Psoas muscle (tissue), 8 donors: ENCODE measurements around the gene TSPAN31. TPM values are rescaled to one million over a fixed set of nuclear protein-coding genes. Genes with fewer than 3 reads are reported as not detected.

Experiments
- ATAC-seq, 4 donors: fragments of 200-7000 bp; cut with Tn5 transposase; one replicate each; pipeline ENCODE4 v1.9.1; 2020; ENCODE audit warnings: moderate library complexity in 3 of 4, mild to moderate bottlenecking in 2 of 4
- DNase-seq, 2 donors: peaks; one replicate each; pipeline ENCODE4 v3.0.0-alpha.2; 2020
- H3K27ac ChIP-seq: fragments of 200-600 bp; one replicate; pipeline ENCODE4 v1.8.0; 2022
- H3K27me3 ChIP-seq, 3 donors: fragments of 200-600 bp in 1 of 3; one replicate each; pipeline versions ENCODE4 v1.6.1 to v1.8.0; 2013 to 2022; ENCODE audit warnings: low read length in 2 of 3, mild to moderate bottlenecking in 2 of 3, moderate library complexity in 1 of 3; ENCODE audit not compliant: insufficient read depth in 3 of 3
- H3K36me3 ChIP-seq, 2 donors: fragments of 200-600 bp in 1 of 2; one replicate each; pipeline versions ENCODE4 v1.6.1 to v1.8.0; 2013 to 2022; ENCODE audit warnings: low read depth in 1 of 2, mild to moderate bottlenecking in 1 of 2, moderate library complexity in 1 of 2; ENCODE audit not compliant: insufficient read depth in 1 of 2
- H3K4me1 ChIP-seq: fragments of 200-600 bp; one replicate; pipeline ENCODE4 v1.8.0; 2022
- H3K4me3 ChIP-seq: fragments of 200-600 bp; one replicate; pipeline ENCODE4 v1.8.0; 2022; ENCODE audit warnings: mild to moderate bottlenecking
- H3K9me3 ChIP-seq: fragments of 200-600 bp; one replicate; pipeline ENCODE4 v1.8.0; 2022
- WGBS, 3 donors: extraction: QIAGEN DNeasy Blood & Tissue Kit; methylation state at CpG; one replicate each; pipeline versions ENCODE4 v1.1.6 to v1.1.7; 2013; 5-methylcytosine and 5-hydroxymethylcytosine counted together
- intact Hi-C, 2 donors: fragments of 100-400 bp; cut with DNase I; formaldehyde crosslinking; loops; one replicate each; pipeline versions ENCODE4 v1.11.0 to v1.14.2; 2022
- polyA plus RNA-seq, 3 donors: library from polyadenylated mRNA; stranded (reverse); fragments of 200-250 nt; gene quantifications; one replicate each; pipeline ENCODE4 v1.2.3, GENCODE V29; 2013
- total RNA-seq, 4 donors: library from RNA; stranded (reverse); fragmentation: NEBNext Ultra II Directional in 2 of 4; extraction: Animal tissue kit (Norgen Biotek cat#: 25700) in 2 of 4; gene quantifications; one replicate each; pipeline versions ENCODE4 v1.2.1 to v1.2.4, GENCODE V29; 2021 to 2023
- TF ChIP-seq, protein P1 (sequence below): fragments of 200-600 bp; IDR thresholded peaks from one replicate; pipeline ENCODE4 v1.8.0; 2022; ENCODE audit warnings: antibody characterized with exemption
- donor health status: healthy with polysubstance abuse.
- donor health status: DM: no; HTN: no; CAD: no; lungs with moderate emphysema.
- donor health status: Bipolar disorder and iron deficiency.
- donor health status: healthy.
- donor health status: DM: yes; HTN: yes; CAD: no.
- donor health status: DM: no; HTN: no; CAD: no.
- donor health status: DM: no; HTN: no; CAD: no.
- donor health status: DM: yes; HTN: yes; CAD: no.

TSPAN31 gene
- total and polyA plus RNA-seq, 7 donors, result 14.6 to 31.2 (median 20.6) TPM

DNA sequence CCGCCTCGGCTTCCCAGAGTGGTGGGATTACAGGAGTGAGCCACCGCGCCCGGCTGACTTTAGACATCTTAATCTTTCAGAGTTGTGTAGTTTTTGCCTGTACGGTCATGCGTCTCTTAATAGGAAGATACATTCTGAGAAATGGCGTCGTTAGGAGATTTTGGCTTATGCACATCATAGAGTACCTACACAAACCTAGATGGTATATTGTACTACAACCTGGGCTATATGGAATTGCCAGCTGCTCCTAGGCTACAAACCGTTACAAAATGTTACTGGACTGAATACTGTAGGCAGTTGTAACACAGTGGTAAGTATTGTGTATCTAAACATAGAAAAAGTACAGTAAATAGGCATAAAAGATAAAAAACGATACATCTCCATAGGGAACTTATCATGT lies 39.0 kb downstream of the TSPAN31 start:
- H3K27me3 ChIP-seq, result no peaks in the 10 kb centered on the region
- peaks cover 17% of the 10 kb centered on the region for H3K4me1 ChIP-seq
- WGBS, 3 donors, result 90 to 91% (median 90%) methylated on average over 11 of the region's 11 CpGs
- no peaks in the 10 kb centered on the region for H3K9me3 ChIP-seq
- no peak for ATAC-seq
- peak overlapping the region; percentile 83 for H3K4me3 ChIP-seq
- H3K36me3 ChIP-seq, result peaks cover 9 to 61% of the 10 kb centered on the region in 2 donors
- intact Hi-C loops, result no loop called here
- TF ChIP-seq, protein P1, sequence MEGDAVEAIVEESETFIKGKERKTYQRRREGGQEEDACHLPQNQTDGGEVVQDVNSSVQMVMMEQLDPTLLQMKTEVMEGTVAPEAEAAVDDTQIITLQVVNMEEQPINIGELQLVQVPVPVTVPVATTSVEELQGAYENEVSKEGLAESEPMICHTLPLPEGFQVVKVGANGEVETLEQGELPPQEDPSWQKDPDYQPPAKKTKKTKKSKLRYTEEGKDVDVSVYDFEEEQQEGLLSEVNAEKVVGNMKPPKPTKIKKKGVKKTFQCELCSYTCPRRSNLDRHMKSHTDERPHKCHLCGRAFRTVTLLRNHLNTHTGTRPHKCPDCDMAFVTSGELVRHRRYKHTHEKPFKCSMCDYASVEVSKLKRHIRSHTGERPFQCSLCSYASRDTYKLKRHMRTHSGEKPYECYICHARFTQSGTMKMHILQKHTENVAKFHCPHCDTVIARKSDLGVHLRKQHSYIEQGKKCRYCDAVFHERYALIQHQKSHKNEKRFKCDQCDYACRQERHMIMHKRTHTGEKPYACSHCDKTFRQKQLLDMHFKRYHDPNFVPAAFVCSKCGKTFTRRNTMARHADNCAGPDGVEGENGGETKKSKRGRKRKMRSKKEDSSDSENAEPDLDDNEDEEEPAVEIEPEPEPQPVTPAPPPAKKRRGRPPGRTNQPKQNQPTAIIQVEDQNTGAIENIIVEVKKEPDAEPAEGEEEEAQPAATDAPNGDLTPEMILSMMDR, result no peak
- H3K27ac ChIP-seq, result no peak overlapping the region
- DNase-seq, result no peak

- intact Hi-C loops, result no loop called here
- 54 to 84% (median 61%) methylated on average over 1 of the region's 1 CpG for WGBS, 3 donors
- TF ChIP-seq, protein P1, result no peak
- no peaks in the 10 kb centered on the region for H3K4me1 ChIP-seq
- no peaks in the 10 kb centered on the region for H3K27me3 ChIP-seq
- no peaks in the 10 kb centered on the region for H3K9me3 ChIP-seq
- no peak overlapping the region for H3K27ac ChIP-seq
- ATAC-seq (peak in 1 of 4 donors; percentile 27), DNase-seq (no peak)
- peaks cover 7 to 94% of the 10 kb centered on the region in 2 donors for H3K36me3 ChIP-seq
- H3K4me3 ChIP-seq, result no peak overlapping the region
These were observed 49.1 kb downstream of the TSPAN31 start for GRCh38 chr12:57793920-57794319.

DNA sequence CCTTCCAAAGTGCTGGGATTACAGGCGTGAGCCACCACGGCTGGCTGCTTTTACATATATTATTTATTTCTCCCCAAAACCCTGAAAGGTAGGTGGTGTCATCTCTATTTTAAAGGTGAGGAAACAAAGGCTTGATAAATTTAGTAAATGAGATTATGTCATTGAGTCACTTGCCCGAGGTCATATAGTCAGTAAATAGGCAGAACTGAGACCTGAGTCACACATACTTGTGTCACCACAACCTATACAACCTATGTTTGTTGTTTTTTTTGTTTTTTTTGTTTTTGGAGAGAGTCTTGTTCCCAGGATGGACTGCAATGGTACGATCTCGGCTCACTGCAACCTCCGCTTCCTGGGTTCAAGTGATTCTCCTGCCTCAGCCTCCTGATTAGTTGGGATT lies 50.5 kb downstream of the TSPAN31 start:
- DNase-seq (no peak), ATAC-seq (peak in 2 of 4 donors; percentile 41 to 54)
- Histone ChIP-seq H3K9me3 (no peaks in the 10 kb centered on the region), H3K4me1 (no peaks in the 10 kb centered on the region), H3K27ac (peak overlapping the region; percentile 42), H3K27me3 (no peaks in the 10 kb centered on the region), H3K4me3 (no peak overlapping the region), H3K36me3 (peaks cover 10 to 94% of the 10 kb centered on the region in 2 donors)
- WGBS, 3 donors, result 84 to 89% (median 87%) methylated on average over 6 of the region's 6 CpGs
- intact Hi-C loops, result no loop called here
- TF ChIP-seq, protein P1, result no peak

- H3K27ac ChIP-seq, result no peak overlapping the region
- peaks cover 10 to 95% of the 10 kb centered on the region in 2 donors for H3K36me3 ChIP-seq
- no peaks in the 10 kb centered on the region for H3K9me3 ChIP-seq
- ATAC-seq, result no peak
- WGBS, 3 donors, result 95 to 99% (median 97%) methylated on average over 1 of the region's 1 CpG
- H3K4me3 ChIP-seq, result no peak overlapping the region
- DNase-seq, result no peak
- H3K4me1 ChIP-seq, result no peaks in the 10 kb centered on the region
- intact Hi-C loops, result no loop called here
- TF ChIP-seq, protein P1, result no peak
- no peaks in the 10 kb centered on the region for H3K27me3 ChIP-seq
These were observed 52.2 kb downstream of the TSPAN31 start for GRCh38 chr12:57796996-57797395.

GRCh38 chr12:57797933-57798332 lies 53.1 kb downstream of the TSPAN31 start:
- Histone ChIP-seq H3K4me1 (no peaks in the 10 kb centered on the region), H3K27ac (no peak overlapping the region), H3K36me3 (peaks cover 13 to 95% of the 10 kb centered on the region in 2 donors), H3K9me3 (no peaks in the 10 kb centered on the region), H3K27me3 (no peaks in the 10 kb centered on the region), H3K4me3 (no peak overlapping the region)
- TF ChIP-seq, protein P1, result no peak
- 89 to 100% (median 93%) methylated on average over 1 of the region's 1 CpG for WGBS, 3 donors
- intact Hi-C loops, result no loop called here
- no peak for DNase-seq
- ATAC-seq, result no peak
